Measurements from ENCODE around the gene TTLL11. TPM values are rescaled to one million over a fixed set of nuclear protein-coding genes. Genes with fewer than 3 reads are reported as not detected.

The TTLL11 gene
- total RNA-seq, 2 experiments from 2014 or later, result 1.5 to 2.1 TPM

GRCh38 chr9:122056484-122056883 lies 36.6 kb downstream of the TTLL11 start:
- no peak for DNase-seq
- no peaks in the 10 kb centered on the region for H3K9me3 Mint-ChIP-seq
- peaks cover 5% of the 10 kb centered on the region for H3K4me1 Mint-ChIP-seq
- H3K4me3 Mint-ChIP-seq, result no peak overlapping the region
- H3K36me3 Mint-ChIP-seq (ENCODE audit: low read depth), result no peaks in the 10 kb centered on the region
- ChIA-PET POLR2A (no interaction called here), CTCF (no interaction called here)
- no peaks in the 10 kb centered on the region for H3K27me3 Mint-ChIP-seq
- H3K27ac Mint-ChIP-seq, result no peak overlapping the region

GRCh38 chr9:122055701-122056100 lies 37.4 kb downstream of the TTLL11 start:
- Mint-ChIP-seq H3K36me3 (ENCODE audit: low read depth) (no peaks in the 10 kb centered on the region), H3K4me1 (peaks cover 10% of the 10 kb centered on the region), H3K4me3 (no peak overlapping the region), H3K27ac (no peak overlapping the region), H3K9me3 (no peaks in the 10 kb centered on the region), H3K27me3 (no peaks in the 10 kb centered on the region)
- CTCF ChIA-PET, result no interaction called here
- POLR2A ChIA-PET, result no interaction called here
- no peak for DNase-seq

GRCh38 chr9:122053567-122054350 lies 39.3 kb downstream of the TTLL11 start:
- no peak overlapping the region for H3K27ac Mint-ChIP-seq
- peaks cover 10% of the 10 kb centered on the region for H3K4me1 Mint-ChIP-seq
- ChIA-PET POLR2A (no interaction called here), CTCF (no interaction called here)
- no peaks in the 10 kb centered on the region for H3K36me3 Mint-ChIP-seq (ENCODE audit: low read depth)
- H3K4me3 Mint-ChIP-seq, result no peak overlapping the region
- DNase-seq, result no peak
- no peaks in the 10 kb centered on the region for H3K27me3 Mint-ChIP-seq
- H3K9me3 Mint-ChIP-seq, result no peaks in the 10 kb centered on the region

GRCh38 chr9:122053064-122053463 lies 40.0 kb downstream of the TTLL11 start:
- H3K27me3 Mint-ChIP-seq, result no peaks in the 10 kb centered on the region
- H3K4me1 Mint-ChIP-seq, result peaks cover 10% of the 10 kb centered on the region
- DNase-seq, result no peak
- POLR2A ChIA-PET, result no interaction called here
- CTCF ChIA-PET, result no interaction called here
- no peak overlapping the region for H3K27ac Mint-ChIP-seq
- no peak overlapping the region for H3K4me3 Mint-ChIP-seq
- no peaks in the 10 kb centered on the region for H3K9me3 Mint-ChIP-seq
- no peaks in the 10 kb centered on the region for H3K36me3 Mint-ChIP-seq (ENCODE audit: low read depth)

- H3K4me1 Mint-ChIP-seq, result peaks cover 10% of the 10 kb centered on the region
- DNase-seq, result no peak
- H3K27ac Mint-ChIP-seq, result peak overlapping the region; percentile 24
- ChIA-PET CTCF (no interaction called here), POLR2A (no interaction called here)
- no peaks in the 10 kb centered on the region for H3K36me3 Mint-ChIP-seq (ENCODE audit: low read depth)
- no peaks in the 10 kb centered on the region for H3K27me3 Mint-ChIP-seq
- H3K4me3 Mint-ChIP-seq, result no peak overlapping the region
- H3K9me3 Mint-ChIP-seq, result no peaks in the 10 kb centered on the region
These were observed 41.5 kb downstream of the TTLL11 start for GRCh38 chr9:122051351-122052321.

- Mint-ChIP-seq H3K27ac (no peak overlapping the region), H3K4me3 (no peak overlapping the region), H3K4me1 (peaks cover 10% of the 10 kb centered on the region), H3K27me3 (no peaks in the 10 kb centered on the region), H3K9me3 (no peaks in the 10 kb centered on the region), H3K36me3 (ENCODE audit: low read depth) (no peaks in the 10 kb centered on the region)
- POLR2A ChIA-PET, result no interaction called here
- CTCF ChIA-PET, result no interaction called here
- no peak for DNase-seq
These were observed 42.9 kb downstream of the TTLL11 start for GRCh38 chr9:122050167-122050566.

GRCh38 chr9:122042056-122042455 lies 51.1 kb downstream of the TTLL11 start:
- no peak for DNase-seq
- Mint-ChIP-seq H3K4me1 (no peaks in the 10 kb centered on the region), H3K27me3 (no peaks in the 10 kb centered on the region), H3K27ac (no peak overlapping the region), H3K4me3 (no peak overlapping the region), H3K9me3 (peaks cover 2% of the 10 kb centered on the region), H3K36me3 (ENCODE audit: low read depth) (no peaks in the 10 kb centered on the region)
- CTCF ChIA-PET, result no interaction called here
- POLR2A ChIA-PET, result no interaction called here

- peaks cover 2% of the 10 kb centered on the region for H3K9me3 Mint-ChIP-seq
- H3K36me3 Mint-ChIP-seq (ENCODE audit: low read depth), result no peaks in the 10 kb centered on the region
- no peak for DNase-seq
- H3K4me3 Mint-ChIP-seq, result no peak overlapping the region
- H3K4me1 Mint-ChIP-seq, result no peaks in the 10 kb centered on the region
- H3K27ac Mint-ChIP-seq, result no peak overlapping the region
- POLR2A ChIA-PET, result interaction anchor here (0.6 kb wide), 1 partner anchor 285 kb away, joined by 3 read pairs; no protein-coding TSS in a partner anchor
- CTCF ChIA-PET, result no interaction called here
- H3K27me3 Mint-ChIP-seq, result no peaks in the 10 kb centered on the region
These were observed 52.4 kb downstream of the TTLL11 start for GRCh38 chr9:122040561-122041242.

- POLR2A ChIA-PET, result no interaction called here
- no peak for DNase-seq
- H3K9me3 Mint-ChIP-seq, result no peaks in the 10 kb centered on the region
These were observed 53.9 kb downstream of the TTLL11 start for GRCh38 chr9:122039234-122039633.

GRCh38 chr9:122036988-122037387 lies 56.1 kb downstream of the TTLL11 start:
- H3K9me3 Mint-ChIP-seq, result no peaks in the 10 kb centered on the region
- CTCF ChIA-PET, result interaction anchor here (0.6 to 1.5 kb wide), 2 partner anchors 62 to 530 kb away, joined by 3 to 4 read pairs; no protein-coding TSS in a partner anchor
- H3K36me3 Mint-ChIP-seq (ENCODE audit: low read depth), result no peaks in the 10 kb centered on the region

More at GRCh38 chr9:122039234-122039633, 53.9 kb downstream of the TTLL11 start:
- Mint-ChIP-seq H3K4me1 (no peaks in the 10 kb centered on the region), H3K27me3 (no peaks in the 10 kb centered on the region), H3K27ac (no peak overlapping the region), H3K4me3 (no peak overlapping the region), H3K36me3 (ENCODE audit: low read depth) (no peaks in the 10 kb centered on the region)
- CTCF ChIA-PET, result no interaction called here

GRCh38 chr9:122036408-122036807 lies 56.7 kb downstream of the TTLL11 start:
- Mint-ChIP-seq H3K27ac (no peak overlapping the region), H3K4me1 (no peaks in the 10 kb centered on the region), H3K4me3 (no peak overlapping the region), H3K36me3 (ENCODE audit: low read depth) (no peaks in the 10 kb centered on the region), H3K9me3 (no peaks in the 10 kb centered on the region), H3K27me3 (no peaks in the 10 kb centered on the region)
- DNase-seq, result no peak
- CTCF ChIA-PET, result interaction anchor here (1.5 kb wide), 1 partner anchor 63 kb away, joined by 4 read pairs; no protein-coding TSS in a partner anchor
- POLR2A ChIA-PET, result interaction anchor here (0.6 kb wide), 1 partner anchor 58 kb away, joined by 3 read pairs; no protein-coding TSS in a partner anchor

More at GRCh38 chr9:122036988-122037387, 56.1 kb downstream of the TTLL11 start:
- DNase-seq, result no peak
- POLR2A ChIA-PET, result no interaction called here
- Mint-ChIP-seq H3K27ac (no peak overlapping the region), H3K4me1 (no peaks in the 10 kb centered on the region), H3K4me3 (no peak overlapping the region), H3K27me3 (no peaks in the 10 kb centered on the region)

GRCh38 chr9:122033775-122034373 lies 59.2 kb downstream of the TTLL11 start:
- ChIA-PET POLR2A (no interaction called here), CTCF (no interaction called here)
- H3K9me3 Mint-ChIP-seq, result no peaks in the 10 kb centered on the region
- no peak for DNase-seq
- H3K4me3 Mint-ChIP-seq, result no peak overlapping the region
- H3K36me3 Mint-ChIP-seq (ENCODE audit: low read depth), result no peaks in the 10 kb centered on the region
- no peaks in the 10 kb centered on the region for H3K27me3 Mint-ChIP-seq
- H3K27ac Mint-ChIP-seq, result no peak overlapping the region
- no peaks in the 10 kb centered on the region for H3K4me1 Mint-ChIP-seq

GRCh38 chr9:122032346-122032745 lies 60.8 kb downstream of the TTLL11 start:
- Mint-ChIP-seq H3K9me3 (peaks cover 1% of the 10 kb centered on the region), H3K4me1 (no peaks in the 10 kb centered on the region), H3K27ac (no peak overlapping the region), H3K27me3 (no peaks in the 10 kb centered on the region), H3K36me3 (ENCODE audit: low read depth) (no peaks in the 10 kb centered on the region), H3K4me3 (no peak overlapping the region)
- CTCF ChIA-PET, result no interaction called here
- no peak for DNase-seq
- POLR2A ChIA-PET, result no interaction called here
